Activated naive CD8-positive, alpha-beta T cell treated with anti-CD3 and anti-CD28 coated beads, Interleukin-2, amount 10 ng/mL, durations not matched to agents 7 days and 5 days (primary cell): ENCODE results near the gene GOLGA8K. TPM values are rescaled to one million over a fixed set of nuclear protein-coding genes. Genes with fewer than 3 reads are reported as not detected.
"Not testable (repeated sequence)": the region's sequence is repeated elsewhere in the genome, so short reads cannot be mapped to it uniquely, and the experiment has no call there.

Experiments used
- ATAC-seq: fragments of 150-1000 bp; cut with Tn5 transposase; one replicate; pipeline ENCODE4 v1.10.0; 2021; ENCODE audit warnings: low read depth, moderate library complexity
- POLR2A ChIA-PET: fragments of 350-600 bp; sonication (Branson Sonifier 250); formaldehyde crosslinking; loops from one replicate; lab custom pipeline; 2021; ENCODE audit warnings: antibody characterized with exemption; lab: Charles Lee
- DNase-seq: peaks from one replicate; pipeline ENCODE4 v3.0.0; 2021
- H3K27ac Mint-ChIP-seq: one replicate; pipeline ENCODE4 v1.8.0; 2022; ENCODE audit warnings: mild to moderate bottlenecking, mixed read lengths
- H3K27me3 Mint-ChIP-seq: one replicate; pipeline ENCODE4 v1.8.0; 2022; ENCODE audit warnings: mild to moderate bottlenecking, moderate library complexity, mixed read lengths
- H3K36me3 Mint-ChIP-seq: one replicate; pipeline ENCODE4 v1.8.0; 2021; ENCODE audit warnings: mild to moderate bottlenecking, mixed read lengths
- H3K4me1 Mint-ChIP-seq: one replicate; pipeline ENCODE4 v1.8.0; 2021; ENCODE audit warnings: mixed read lengths
- H3K4me3 Mint-ChIP-seq: one replicate; pipeline ENCODE4 v1.8.0; 2022; ENCODE audit warnings: mild to moderate bottlenecking, moderate library complexity, mixed read lengths
- H3K9me3 Mint-ChIP-seq: one replicate; pipeline ENCODE4 v1.8.0; 2021; ENCODE audit warnings: mixed read lengths
- total RNA-seq, 2 experiments: library from RNA; stranded (reverse); gene quantifications; one replicate each; pipeline ENCODE4 v1.2.3, GENCODE V29; 2021

GOLGA8K gene, protein sequence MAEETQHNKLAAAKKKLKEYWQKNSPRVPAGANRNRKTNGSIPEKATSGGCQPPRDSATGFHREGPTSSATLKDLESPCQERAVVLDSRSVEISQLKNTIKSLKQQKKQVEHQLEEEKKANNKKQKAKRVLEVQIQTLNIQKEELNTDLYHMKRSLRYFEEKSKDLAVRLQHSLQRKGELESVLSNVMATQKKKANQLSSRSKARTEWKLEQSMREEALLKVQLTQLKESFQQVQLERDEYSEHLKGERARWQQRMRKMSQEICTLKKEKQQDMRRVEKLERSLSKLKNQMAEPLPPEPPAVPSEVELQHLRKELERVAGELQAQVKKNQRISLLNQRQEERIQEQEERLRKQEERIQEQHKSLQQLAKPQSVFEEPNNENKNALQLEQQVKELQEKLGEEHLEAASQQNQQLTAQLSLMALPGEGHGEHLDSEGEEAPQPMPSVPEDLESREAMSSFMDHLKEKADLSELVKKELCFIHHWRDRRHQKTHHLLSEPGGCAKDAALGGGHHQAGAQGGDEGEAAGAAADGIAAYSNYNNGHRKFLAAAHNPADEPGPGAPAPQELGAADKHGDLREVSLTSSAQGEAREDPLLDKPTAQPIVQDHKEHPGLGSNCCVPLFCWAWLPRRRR
- total RNA-seq: 1 to 10 TPM; 2.0 to 4.0 TPM

DNA sequence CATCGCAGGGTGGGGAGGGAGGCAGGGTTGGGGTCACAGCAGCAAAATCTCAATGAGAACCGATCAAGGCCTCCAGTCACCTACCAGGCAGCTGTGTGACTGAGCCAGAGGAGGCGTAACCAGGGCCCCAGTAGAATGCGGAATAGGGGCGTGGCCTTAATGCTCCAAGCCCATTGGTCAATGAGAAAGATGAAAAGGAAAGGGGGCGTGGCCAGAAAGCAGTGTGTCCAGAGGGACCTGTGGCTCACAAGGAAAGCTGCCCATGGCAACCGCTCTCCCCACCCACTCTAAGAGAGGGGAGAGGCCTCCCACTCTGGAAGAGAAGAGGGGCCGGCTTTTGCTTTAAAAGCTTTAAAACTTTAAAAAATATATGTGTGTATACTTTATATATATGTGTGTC lies at the start of gene GOLGA8K:
GOLGA8K (minus strand) TSS at position 101 of the 400 bp plus-strand sequence; CDS start at position 3, 98 bp downstream.
- H3K27ac Mint-ChIP-seq, ATAC-seq, H3K36me3 Mint-ChIP-seq, H3K27me3 Mint-ChIP-seq, H3K9me3 Mint-ChIP-seq, DNase-seq, H3K4me3 Mint-ChIP-seq, POLR2A ChIA-PET, H3K4me1 Mint-ChIP-seq: not testable (repeated sequence)

DNA sequence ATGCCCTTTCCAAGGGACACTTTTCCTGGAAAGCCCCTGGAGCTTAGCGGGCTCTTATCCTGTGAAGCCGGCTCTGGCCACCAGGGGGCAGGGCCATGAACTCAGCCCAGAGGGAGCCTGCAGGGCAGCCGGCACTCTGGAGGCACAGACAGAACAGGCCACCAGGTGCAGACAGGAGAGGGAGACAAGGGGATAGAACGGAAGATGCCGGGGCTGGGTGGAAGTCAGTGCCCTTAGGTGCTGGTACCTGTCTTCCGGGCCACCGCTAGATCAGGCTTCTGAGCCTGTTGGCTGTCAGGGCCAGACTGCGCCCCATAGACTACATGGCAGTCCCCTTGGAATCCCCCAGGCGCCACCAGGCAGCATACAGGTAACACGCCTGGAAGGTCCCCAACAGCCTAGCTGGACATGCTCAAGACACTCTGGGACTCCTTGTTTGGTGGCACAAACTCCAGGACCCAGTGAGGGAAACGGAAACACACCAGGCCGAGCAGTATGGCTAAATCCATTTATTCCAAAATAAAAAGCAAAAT lies 37.4 kb upstream of the GOLGA8K start:
- DNase-seq, H3K9me3 Mint-ChIP-seq, H3K27ac Mint-ChIP-seq, H3K4me1 Mint-ChIP-seq, H3K27me3 Mint-ChIP-seq, H3K36me3 Mint-ChIP-seq, H3K4me3 Mint-ChIP-seq, POLR2A ChIA-PET: not testable (repeated sequence)
- ATAC-seq: peak; percentile 86

DNA sequence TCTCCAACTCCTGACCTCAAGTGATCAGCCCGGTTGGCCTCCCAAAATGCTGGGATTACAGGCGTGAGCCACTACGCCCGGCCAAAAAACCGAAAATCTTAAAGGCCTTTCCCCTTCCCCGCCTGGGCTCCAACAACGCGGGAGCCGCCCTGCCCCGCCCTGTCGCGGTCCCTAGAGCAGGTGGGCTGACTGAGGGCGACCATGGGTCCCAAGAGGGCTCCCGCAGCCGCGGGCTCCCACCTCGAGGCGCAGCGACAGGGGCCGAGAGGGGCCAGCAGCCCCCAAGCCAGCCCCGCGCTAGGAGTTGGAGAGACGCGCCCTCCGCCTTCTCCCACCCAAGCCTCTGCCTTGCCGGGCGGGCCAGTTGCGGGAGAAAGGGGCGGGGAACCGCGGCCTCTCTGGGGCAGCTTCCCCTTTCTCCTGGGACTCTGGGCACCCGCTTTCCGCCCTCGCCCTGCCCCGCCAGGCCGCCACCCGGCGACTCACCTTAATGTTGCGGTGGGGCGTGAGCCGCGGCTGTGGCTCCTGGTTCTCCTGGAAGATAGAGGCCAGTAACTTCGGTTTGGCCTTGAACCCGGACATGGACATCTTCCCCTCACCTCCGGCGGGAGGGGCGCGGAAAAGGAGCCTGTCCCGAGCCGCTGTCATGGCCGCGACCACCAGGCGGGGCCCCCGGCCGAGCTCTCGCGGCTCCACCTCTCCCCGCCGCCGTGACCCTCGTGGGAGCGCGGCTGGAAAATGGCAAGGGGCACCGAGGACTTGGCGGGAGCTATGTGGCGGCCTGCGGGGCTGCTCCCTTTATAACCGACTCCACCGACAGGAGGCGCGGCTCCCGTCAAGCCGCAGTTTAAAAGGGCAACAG lies 31.2 kb upstream of the GOLGA8K start:
- H3K27me3 Mint-ChIP-seq, H3K4me3 Mint-ChIP-seq, H3K4me1 Mint-ChIP-seq, POLR2A ChIA-PET, H3K36me3 Mint-ChIP-seq, DNase-seq, H3K9me3 Mint-ChIP-seq, H3K27ac Mint-ChIP-seq: not testable (repeated sequence)
- ATAC-seq: peak; percentile 78

DNA sequence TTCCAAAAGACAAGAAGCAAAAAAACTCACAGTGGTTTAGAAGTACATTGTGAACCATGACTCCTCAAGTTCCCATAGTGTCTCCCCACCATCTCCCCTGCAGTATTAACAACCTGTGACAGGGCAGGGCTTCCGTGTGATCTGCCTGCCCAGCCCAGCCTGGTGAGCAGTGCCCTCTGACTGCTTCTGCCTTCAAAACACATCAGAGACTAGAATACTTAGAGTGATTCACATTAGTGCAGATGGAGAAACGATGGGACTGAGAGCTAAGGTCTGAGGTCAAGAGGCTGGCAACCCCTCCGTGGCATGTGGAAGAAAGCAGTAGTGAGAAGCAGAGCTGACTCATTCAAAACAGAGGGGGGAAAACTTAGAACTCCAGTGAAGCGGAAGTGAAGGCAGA lies 24.5 kb upstream of the GOLGA8K start:
- ATAC-seq, POLR2A ChIA-PET, H3K27ac Mint-ChIP-seq, H3K9me3 Mint-ChIP-seq, H3K4me3 Mint-ChIP-seq, DNase-seq, H3K36me3 Mint-ChIP-seq, H3K27me3 Mint-ChIP-seq, H3K4me1 Mint-ChIP-seq: not testable (repeated sequence)

DNA sequence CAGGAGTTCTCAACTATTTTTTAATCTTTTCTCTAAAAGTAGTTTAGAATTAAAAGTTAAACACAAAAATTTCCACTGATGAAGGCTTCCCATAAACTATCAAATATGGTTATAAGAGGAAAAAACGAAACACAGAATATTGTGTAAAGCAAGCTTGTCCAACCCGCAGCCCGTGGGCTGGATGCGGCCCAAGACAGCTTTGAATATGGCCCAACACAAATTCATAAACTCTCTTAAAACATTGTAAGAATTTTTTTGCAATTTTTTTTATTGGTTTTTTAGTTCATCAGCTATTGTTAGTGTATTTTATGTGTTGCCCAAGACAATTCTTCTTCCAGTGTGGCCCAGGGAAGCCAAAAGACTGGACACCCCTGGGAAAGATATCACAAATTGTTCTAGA lies 23.4 kb upstream of the GOLGA8K start:
- DNase-seq, H3K27me3 Mint-ChIP-seq, H3K36me3 Mint-ChIP-seq, ATAC-seq, H3K27ac Mint-ChIP-seq, POLR2A ChIA-PET, H3K4me3 Mint-ChIP-seq, H3K4me1 Mint-ChIP-seq, H3K9me3 Mint-ChIP-seq: not testable (repeated sequence)

DNA sequence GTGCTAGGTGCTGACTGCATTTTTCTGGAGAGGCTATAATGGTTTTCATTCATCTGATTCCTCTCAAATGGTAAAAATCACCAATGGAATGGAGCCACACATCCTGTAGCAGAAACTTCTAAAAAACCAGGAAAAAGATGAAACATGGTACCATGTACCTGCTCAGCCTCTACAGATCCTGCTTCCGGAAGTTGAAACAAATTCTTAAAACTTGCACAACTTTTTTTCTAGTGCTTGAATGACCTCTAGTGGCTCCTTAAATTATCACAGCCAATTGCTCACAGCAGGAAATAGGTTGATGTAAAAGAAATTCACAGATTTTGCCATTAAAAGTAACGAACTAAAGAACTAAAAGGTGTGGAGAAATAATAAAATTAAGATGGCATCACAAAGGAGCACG lies 4.8 kb upstream of the GOLGA8K start:
- H3K27me3 Mint-ChIP-seq, H3K36me3 Mint-ChIP-seq, ATAC-seq, H3K9me3 Mint-ChIP-seq, H3K4me1 Mint-ChIP-seq, POLR2A ChIA-PET, DNase-seq, H3K4me3 Mint-ChIP-seq, H3K27ac Mint-ChIP-seq: not testable (repeated sequence)

DNA sequence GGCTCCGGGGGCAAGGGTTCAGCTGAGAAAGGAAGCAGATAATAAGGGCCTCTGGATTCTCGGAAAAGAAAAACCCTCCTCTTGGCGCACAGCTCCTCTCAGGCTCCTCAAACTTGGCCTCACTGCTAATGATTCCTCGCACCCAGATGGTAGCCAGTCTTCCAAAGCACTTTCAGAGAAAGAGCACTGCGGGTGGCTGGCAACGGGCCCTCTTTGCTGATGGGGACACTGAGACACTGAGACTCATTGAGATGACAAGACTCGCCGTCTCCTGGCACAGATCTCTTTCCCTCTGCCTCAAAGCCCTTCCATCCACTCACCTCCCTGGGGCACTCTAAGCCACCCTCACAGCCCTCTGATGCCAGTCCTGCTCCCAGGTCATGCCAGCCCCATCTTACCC lies 6.6 kb downstream of the GOLGA8K start:
- ATAC-seq, H3K4me1 Mint-ChIP-seq, H3K4me3 Mint-ChIP-seq, POLR2A ChIA-PET, H3K36me3 Mint-ChIP-seq, H3K27ac Mint-ChIP-seq, H3K9me3 Mint-ChIP-seq, H3K27me3 Mint-ChIP-seq, DNase-seq: not testable (repeated sequence)

DNA sequence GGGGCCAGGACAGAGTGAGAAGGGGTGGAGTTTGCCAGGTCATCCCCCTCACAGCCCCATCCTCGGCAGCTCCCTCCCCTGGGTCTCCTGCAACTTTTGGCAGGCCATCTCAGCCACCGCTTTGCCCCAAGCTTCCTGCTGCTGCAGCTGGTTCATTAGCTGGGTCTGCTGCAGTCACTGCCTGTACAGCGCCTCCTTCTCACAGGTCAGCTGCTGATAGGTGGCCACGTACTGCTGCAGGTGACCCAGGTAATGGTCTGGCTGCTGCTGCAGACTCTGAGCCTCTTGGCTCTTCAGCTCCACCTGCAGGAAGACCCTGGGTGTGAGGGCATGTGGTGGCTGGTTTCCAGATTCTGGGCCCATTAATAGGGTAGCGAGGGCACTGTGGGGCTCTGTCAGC lies 8.3 kb downstream of the GOLGA8K start:
- POLR2A ChIA-PET, H3K9me3 Mint-ChIP-seq, DNase-seq, H3K4me3 Mint-ChIP-seq, H3K27ac Mint-ChIP-seq, H3K4me1 Mint-ChIP-seq, H3K27me3 Mint-ChIP-seq, H3K36me3 Mint-ChIP-seq, ATAC-seq: not testable (repeated sequence)

DNA sequence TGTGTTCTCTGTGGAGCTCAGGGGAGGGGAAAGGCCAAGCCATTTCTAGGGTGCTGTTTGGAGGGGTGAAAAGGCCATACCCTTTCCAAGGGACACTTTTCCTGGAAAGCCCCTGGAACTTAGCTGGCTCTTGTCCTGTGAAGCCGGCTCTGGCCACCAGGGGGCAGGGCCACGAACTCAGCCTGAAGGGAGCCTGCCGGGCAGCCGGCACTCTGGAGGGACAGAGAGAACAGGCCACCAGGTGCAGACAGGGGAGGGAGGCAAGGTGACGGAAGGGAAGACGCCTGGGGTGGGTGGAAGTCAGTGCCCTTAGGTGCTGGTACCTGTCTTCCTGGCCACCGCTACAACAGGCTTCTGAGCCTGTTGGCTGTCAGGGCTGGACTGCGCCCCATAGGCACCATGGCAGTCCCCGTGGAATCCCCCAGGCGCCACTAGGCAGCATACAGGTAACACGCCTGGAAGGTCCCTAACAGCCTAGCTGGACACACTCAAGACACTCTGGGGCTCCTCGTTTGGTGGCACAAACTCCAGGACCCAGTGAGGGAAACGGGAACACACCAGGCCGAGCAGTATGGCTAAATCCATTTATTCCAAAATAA lies 14.9 kb downstream of the GOLGA8K start:
- H3K36me3 Mint-ChIP-seq, DNase-seq, ATAC-seq, H3K4me3 Mint-ChIP-seq, H3K27me3 Mint-ChIP-seq, POLR2A ChIA-PET, H3K4me1 Mint-ChIP-seq, H3K27ac Mint-ChIP-seq, H3K9me3 Mint-ChIP-seq: not testable (repeated sequence)

DNA sequence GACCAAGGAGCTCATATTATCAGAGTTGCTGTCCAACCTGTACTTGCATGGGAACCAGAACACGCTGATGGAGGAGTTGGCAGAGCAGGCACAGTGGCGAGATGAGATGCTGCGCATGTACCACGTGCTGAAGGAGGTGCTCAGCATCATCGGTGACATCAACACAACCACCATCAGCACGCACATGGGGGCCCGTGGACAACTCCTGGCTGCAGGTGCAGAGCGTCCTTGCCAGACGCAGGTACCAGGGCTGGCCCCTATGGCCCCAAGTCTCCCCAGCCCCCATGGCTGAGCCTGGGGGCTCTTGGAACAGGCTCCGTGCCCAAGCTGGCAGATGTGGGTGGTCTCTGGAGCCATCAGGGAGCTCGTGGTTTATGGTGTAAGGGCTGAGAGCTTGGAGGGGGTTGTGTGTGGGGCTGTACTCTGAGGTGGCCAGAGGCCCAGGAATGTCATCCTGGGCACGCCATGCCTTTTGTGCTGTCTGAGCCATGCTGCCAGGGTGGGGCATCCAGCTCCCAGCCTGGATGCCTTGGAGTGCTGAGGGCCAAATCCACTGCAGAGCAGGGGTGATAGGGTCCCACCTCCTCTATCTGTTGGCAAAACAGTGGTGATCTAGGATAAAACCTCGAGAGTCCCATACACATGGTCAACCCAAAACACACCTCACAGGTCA lies 17.1 kb downstream of the GOLGA8K start:
- H3K27ac Mint-ChIP-seq, DNase-seq, H3K27me3 Mint-ChIP-seq, H3K4me1 Mint-ChIP-seq, POLR2A ChIA-PET, ATAC-seq, H3K4me3 Mint-ChIP-seq, H3K36me3 Mint-ChIP-seq, H3K9me3 Mint-ChIP-seq: not testable (repeated sequence)

DNA sequence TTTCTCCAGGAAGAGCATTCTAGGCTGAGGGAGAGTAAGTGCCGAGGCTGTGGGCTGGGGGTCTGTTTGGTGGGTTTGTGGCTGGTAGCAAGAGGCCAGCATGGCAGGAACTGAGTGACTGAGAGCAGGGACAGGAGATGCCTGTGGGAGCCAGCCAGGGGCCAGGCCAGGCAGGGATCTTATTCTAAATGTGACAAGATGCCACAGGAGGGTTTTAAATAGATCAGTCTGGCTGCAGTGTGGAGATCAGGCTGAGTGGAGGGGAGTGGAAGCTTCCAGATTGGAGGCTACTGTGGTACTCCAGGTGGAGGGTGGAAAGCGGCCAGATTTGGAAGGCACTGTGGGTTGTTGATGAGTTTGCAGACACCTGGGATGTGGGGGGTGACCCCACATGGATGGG lies 28.9 kb downstream of the GOLGA8K start:
- H3K36me3 Mint-ChIP-seq, POLR2A ChIA-PET, ATAC-seq, DNase-seq, H3K27ac Mint-ChIP-seq, H3K4me3 Mint-ChIP-seq, H3K9me3 Mint-ChIP-seq, H3K27me3 Mint-ChIP-seq, H3K4me1 Mint-ChIP-seq: not testable (repeated sequence)

DNA sequence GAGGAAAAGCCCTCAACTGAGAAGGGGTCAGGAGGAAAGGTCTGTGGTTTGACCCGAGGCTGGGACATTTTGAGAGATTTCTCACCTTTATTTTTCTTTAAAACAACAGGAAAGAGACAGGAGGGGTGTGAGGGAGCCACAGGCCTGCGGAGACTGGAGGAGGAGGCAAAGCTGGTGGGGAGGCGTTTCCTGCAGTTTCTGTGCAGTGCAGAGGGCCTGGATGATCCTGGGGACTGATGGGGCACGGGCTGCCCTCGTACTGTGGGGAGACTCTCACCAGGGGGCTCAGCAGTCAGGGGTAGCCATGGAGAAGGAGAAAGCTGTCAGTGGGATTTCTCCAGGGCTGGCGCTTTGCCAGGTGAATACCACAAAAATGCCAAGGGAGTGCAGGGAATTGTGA lies 29.4 kb downstream of the GOLGA8K start:
- H3K27me3 Mint-ChIP-seq, H3K27ac Mint-ChIP-seq, H3K9me3 Mint-ChIP-seq, POLR2A ChIA-PET, DNase-seq, H3K36me3 Mint-ChIP-seq, H3K4me3 Mint-ChIP-seq, H3K4me1 Mint-ChIP-seq: not testable (repeated sequence)
- ATAC-seq: peak; percentile 91

DNA sequence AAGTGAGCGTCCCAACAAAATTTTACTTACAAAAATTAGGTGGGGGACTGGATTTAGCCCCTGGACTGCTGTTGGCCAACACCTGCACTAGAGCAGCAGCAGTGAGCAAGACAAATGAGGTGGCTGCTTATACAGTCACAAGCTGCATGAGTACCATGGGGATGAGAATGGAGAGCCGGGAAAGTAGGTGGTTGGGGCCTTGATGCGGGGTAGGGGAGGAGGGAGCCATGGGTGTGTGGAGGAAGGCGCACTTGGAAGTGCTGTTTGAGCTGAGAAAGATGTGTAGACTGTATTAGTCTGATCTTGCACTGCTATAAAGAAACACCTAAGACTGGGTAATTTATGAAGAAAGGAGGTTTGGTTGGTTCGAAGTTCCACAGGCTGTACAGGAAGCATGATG lies 31.0 kb downstream of the GOLGA8K start:
- DNase-seq, H3K4me1 Mint-ChIP-seq, H3K36me3 Mint-ChIP-seq, H3K9me3 Mint-ChIP-seq, H3K27ac Mint-ChIP-seq, H3K27me3 Mint-ChIP-seq, H3K4me3 Mint-ChIP-seq, POLR2A ChIA-PET, ATAC-seq: not testable (repeated sequence)
